ENCODE data around the gene CSNK1G2.

DNA sequence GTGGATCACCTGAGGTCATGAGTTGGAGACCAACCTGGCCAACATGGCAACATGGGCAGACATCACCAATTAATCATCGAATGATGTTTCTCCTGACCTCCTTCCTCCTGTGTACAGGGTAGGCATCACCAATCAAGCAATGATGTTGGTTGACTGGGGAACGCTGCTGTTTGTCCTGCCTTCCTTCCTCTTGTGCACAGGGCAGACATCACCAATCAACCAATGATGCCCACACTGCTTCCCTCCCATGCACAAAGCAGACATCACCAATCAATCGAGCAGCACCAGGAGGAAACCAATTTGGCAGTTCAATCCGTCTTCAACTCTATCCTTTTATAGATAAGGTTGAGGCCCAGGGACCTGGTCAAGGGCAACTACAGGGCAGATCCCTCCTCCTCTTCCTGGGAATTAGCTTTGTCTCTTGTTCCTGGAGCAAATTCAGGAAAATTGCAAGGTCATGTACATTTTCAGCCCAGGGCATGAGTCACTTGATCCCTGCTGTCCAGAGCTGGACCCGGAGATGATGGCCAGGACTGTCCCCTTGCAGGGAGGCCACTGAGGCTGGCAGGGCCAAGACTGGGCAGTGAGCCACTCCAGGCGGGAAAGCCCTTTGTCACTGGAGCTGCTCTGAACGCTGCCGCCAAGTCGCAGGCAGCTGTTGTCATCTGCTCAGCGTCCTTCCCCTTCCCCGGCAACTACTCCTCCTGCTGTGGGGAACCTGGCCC lies 5.3 kb upstream of the CSNK1G2 start:
- TF ChIP-seq MXI1 (IDR thresholded peaks at IDR 0.05; ENCODE audit: borderline replicate concordance, low read depth, low read length) (no peak), ZNF674 (CRISPR knock-in tag; IDR thresholded peaks at IDR 0.05; ENCODE audit: low read depth) (no peak), JUND (CRISPR knock-in tag; IDR thresholded peaks at IDR 0.05) (0 out of 2 replicates have a peak, but pooled peaks have one; percentile 18), CHCHD3 (CRISPR knock-in tag; IDR thresholded peaks at IDR 0.05) (no peak), ZNF282 (IDR thresholded peaks at IDR 0.05; ENCODE audit: partially characterized antibody) (no peak), DPF2 (CRISPR knock-in tag; IDR thresholded peaks at IDR 0.05; ENCODE audit: borderline replicate concordance, low read depth) (no peak), TOE1 (CRISPR knock-in tag; IDR thresholded peaks at IDR 0.05) (no peak), ELK4 (CRISPR knock-in tag; IDR thresholded peaks at IDR 0.05; ENCODE audit: borderline replicate concordance) (no peak), KAT7 (CRISPR knock-in tag; IDR thresholded peaks at IDR 0.05; ENCODE audit: borderline replicate concordance) (no peak)
- TF ChIP-seq, protein P1, sequence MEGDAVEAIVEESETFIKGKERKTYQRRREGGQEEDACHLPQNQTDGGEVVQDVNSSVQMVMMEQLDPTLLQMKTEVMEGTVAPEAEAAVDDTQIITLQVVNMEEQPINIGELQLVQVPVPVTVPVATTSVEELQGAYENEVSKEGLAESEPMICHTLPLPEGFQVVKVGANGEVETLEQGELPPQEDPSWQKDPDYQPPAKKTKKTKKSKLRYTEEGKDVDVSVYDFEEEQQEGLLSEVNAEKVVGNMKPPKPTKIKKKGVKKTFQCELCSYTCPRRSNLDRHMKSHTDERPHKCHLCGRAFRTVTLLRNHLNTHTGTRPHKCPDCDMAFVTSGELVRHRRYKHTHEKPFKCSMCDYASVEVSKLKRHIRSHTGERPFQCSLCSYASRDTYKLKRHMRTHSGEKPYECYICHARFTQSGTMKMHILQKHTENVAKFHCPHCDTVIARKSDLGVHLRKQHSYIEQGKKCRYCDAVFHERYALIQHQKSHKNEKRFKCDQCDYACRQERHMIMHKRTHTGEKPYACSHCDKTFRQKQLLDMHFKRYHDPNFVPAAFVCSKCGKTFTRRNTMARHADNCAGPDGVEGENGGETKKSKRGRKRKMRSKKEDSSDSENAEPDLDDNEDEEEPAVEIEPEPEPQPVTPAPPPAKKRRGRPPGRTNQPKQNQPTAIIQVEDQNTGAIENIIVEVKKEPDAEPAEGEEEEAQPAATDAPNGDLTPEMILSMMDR (CRISPR knock-in tag; IDR thresholded peaks at IDR 0.05) = no peak
- TF ChIP-seq, protein P2, sequence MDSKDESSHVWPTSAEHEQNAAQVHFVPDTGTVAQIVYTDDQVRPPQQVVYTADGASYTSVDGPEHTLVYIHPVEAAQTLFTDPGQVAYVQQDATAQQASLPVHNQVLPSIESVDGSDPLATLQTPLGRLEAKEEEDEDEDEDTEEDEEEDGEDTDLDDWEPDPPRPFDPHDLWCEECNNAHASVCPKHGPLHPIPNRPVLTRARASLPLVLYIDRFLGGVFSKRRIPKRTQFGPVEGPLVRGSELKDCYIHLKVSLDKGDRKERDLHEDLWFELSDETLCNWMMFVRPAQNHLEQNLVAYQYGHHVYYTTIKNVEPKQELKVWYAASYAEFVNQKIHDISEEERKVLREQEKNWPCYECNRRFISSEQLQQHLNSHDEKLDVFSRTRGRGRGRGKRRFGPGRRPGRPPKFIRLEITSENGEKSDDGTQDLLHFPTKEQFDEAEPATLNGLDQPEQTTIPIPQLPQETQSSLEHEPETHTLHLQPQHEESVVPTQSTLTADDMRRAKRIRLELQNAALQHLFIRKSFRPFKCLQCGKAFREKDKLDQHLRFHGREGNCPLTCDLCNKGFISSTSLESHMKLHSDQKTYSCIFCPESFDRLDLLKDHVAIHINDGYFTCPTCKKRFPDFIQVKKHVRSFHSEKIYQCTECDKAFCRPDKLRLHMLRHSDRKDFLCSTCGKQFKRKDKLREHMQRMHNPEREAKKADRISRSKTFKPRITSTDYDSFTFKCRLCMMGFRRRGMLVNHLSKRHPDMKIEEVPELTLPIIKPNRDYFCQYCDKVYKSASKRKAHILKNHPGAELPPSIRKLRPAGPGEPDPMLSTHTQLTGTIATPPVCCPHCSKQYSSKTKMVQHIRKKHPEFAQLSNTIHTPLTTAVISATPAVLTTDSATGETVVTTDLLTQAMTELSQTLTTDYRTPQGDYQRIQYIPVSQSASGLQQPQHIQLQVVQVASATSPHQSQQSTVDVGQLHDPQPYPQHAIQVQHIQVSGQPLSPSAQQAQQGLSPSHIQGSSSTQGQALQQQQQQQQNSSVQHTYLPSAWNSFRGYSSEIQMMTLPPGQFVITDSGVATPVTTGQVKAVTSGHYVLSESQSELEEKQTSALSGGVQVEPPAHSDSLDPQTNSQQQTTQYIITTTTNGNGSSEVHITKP (CRISPR knock-in tag; IDR thresholded peaks at IDR 0.05; ENCODE audit: low read depth) = no peak
